Suprapubic skin (tissue), 4 donors: ENCODE data around the gene NKX2-1. TPM values are rescaled to one million over a fixed set of nuclear protein-coding genes. Genes with fewer than 3 reads are reported as not detected.

ENCODE experiments used
- DNase-seq, 2 donors: peaks; one replicate each; pipeline ENCODE4 v3.0.0-alpha.2; 2019; ENCODE audit warnings: low spot score in 2 of 2
- H3K27ac ChIP-seq: fragments of 200-600 bp; sonication (generic); one replicate; pipeline ENCODE4 v1.5.1; 2019
- H3K27me3 ChIP-seq: fragments of 200-600 bp; sonication (generic); one replicate; pipeline ENCODE4 v1.5.1; 2019
- H3K36me3 ChIP-seq: fragments of 200-600 bp; sonication (generic); one replicate; pipeline ENCODE4 v1.5.1; 2019
- H3K4me1 ChIP-seq: fragments of 200-600 bp; sonication (generic); one replicate; pipeline ENCODE4 v1.5.1; 2019
- H3K4me3 ChIP-seq: fragments of 200-600 bp; sonication (generic); one replicate; pipeline ENCODE4 v1.5.1; 2019; ENCODE audit warnings: mild to moderate bottlenecking
- H3K9me3 ChIP-seq: fragments of 200-600 bp; sonication (generic); one replicate; pipeline ENCODE4 v1.5.1; 2019
- EP300 ChIP-seq: sonication (generic); formaldehyde crosslinking; IDR thresholded peaks from one replicate; pipeline ENCODE4 v1.6.1; 2017; ENCODE audit warnings: antibody characterized with exemption
- POLR2A ChIP-seq, 2 donors: fragments of 450-650 bp; IDR thresholded peaks; one replicate each; pipeline ENCODE4 v1.6.1; 2017; ENCODE audit warnings: antibody characterized with exemption in 2 of 2, mild to moderate bottlenecking in 2 of 2, moderate library complexity in 2 of 2
- POLR2AphosphoS5 ChIP-seq, 3 donors: sonication (generic); formaldehyde crosslinking; IDR thresholded peaks; one replicate each; pipeline ENCODE4 v1.6.1; 2017; ENCODE audit warnings: antibody characterized with exemption in 3 of 3
- WGBS: methylation state at CpG from one replicate; pipeline ENCODE4 v1.1.5; 2018; 5-methylcytosine and 5-hydroxymethylcytosine counted together
- total RNA-seq, 4 donors: library from RNA; depleted of rRNA; stranded (reverse); fragments of >200 nt; gene quantifications; one replicate each; pipeline ENCODE4 v1.1.0, GENCODE V29; 2016
- TF ChIP-seq, protein P1 (sequence below), 2 donors: fragments of 200-600 bp in 1 of 2; fragments of 450-650 bp in 1 of 2; sonication (generic) in 1 of 2; IDR thresholded peaks; one replicate each; pipeline ENCODE4 v1.5.1; 2016 to 2019; ENCODE audit warnings: antibody characterized with exemption in 2 of 2, mild to moderate bottlenecking in 1 of 2, moderate library complexity in 1 of 2

The NKX2-1 gene
- total RNA-seq, 4 donors from 2014 or later = not detected

DNA sequence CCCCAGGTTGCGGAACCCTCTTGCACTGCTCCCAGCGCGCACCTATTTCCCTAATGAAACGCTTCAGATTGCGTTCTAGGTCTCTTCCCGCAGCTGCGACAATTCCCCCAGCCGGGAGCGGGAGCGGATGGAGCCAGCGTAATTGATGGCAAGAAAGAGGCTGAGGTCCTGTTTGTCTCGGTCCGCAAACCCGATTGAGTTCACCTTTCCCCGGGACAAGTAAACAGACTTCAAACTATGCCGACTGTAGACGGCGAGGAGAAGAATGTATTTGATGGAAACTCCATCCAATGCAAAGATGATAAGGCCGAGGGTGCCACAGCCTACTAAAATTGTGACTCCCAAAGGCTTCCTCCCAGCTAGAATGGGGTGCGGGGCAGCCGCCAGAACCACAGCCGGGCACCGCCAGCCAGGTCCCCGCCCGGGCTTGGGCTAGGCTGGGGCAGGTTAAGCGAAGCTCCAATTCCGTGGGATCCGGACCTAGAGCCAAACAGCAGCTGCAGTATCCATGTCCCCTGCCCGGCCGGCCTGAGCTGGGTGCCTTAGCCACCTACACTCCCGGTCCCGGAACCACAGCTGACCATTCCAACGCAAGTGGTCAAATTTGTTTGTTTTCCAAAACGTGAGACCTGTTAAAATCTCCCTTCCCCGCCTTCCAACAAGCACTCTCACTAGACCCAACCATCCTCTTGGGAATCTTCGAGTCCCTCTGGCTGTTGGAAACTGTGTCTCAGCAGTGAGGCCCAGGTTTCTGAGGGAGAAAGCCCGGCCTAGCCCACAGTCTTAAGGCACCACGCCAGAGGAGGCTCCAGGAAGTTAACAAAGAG lies 5.5 kb downstream of the NKX2-1 start:
- H3K9me3 ChIP-seq = no peaks in the 10 kb centered on the region
- peaks cover 23% of the 10 kb centered on the region for H3K4me1 ChIP-seq
- H3K27me3 ChIP-seq = peaks cover 99% of the 10 kb centered on the region
- WGBS = 4% methylated on average over 22 of the region's 38 CpGs
- H3K36me3 ChIP-seq = no peaks in the 10 kb centered on the region
- no peak for TF ChIP-seq EP300
- TF ChIP-seq, protein P1, sequence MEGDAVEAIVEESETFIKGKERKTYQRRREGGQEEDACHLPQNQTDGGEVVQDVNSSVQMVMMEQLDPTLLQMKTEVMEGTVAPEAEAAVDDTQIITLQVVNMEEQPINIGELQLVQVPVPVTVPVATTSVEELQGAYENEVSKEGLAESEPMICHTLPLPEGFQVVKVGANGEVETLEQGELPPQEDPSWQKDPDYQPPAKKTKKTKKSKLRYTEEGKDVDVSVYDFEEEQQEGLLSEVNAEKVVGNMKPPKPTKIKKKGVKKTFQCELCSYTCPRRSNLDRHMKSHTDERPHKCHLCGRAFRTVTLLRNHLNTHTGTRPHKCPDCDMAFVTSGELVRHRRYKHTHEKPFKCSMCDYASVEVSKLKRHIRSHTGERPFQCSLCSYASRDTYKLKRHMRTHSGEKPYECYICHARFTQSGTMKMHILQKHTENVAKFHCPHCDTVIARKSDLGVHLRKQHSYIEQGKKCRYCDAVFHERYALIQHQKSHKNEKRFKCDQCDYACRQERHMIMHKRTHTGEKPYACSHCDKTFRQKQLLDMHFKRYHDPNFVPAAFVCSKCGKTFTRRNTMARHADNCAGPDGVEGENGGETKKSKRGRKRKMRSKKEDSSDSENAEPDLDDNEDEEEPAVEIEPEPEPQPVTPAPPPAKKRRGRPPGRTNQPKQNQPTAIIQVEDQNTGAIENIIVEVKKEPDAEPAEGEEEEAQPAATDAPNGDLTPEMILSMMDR (IDR thresholded peaks at IDR 0.05) = no peak
- TF ChIP-seq POLR2A (IDR thresholded peaks at IDR 0.05) = no peak
- TF ChIP-seq POLR2AphosphoS5 (IDR thresholded peaks at IDR 0.05) = no peak
- no peak for DNase-seq
- H3K4me3 ChIP-seq = no peak overlapping the region
- H3K27ac ChIP-seq = no peak overlapping the region

DNA sequence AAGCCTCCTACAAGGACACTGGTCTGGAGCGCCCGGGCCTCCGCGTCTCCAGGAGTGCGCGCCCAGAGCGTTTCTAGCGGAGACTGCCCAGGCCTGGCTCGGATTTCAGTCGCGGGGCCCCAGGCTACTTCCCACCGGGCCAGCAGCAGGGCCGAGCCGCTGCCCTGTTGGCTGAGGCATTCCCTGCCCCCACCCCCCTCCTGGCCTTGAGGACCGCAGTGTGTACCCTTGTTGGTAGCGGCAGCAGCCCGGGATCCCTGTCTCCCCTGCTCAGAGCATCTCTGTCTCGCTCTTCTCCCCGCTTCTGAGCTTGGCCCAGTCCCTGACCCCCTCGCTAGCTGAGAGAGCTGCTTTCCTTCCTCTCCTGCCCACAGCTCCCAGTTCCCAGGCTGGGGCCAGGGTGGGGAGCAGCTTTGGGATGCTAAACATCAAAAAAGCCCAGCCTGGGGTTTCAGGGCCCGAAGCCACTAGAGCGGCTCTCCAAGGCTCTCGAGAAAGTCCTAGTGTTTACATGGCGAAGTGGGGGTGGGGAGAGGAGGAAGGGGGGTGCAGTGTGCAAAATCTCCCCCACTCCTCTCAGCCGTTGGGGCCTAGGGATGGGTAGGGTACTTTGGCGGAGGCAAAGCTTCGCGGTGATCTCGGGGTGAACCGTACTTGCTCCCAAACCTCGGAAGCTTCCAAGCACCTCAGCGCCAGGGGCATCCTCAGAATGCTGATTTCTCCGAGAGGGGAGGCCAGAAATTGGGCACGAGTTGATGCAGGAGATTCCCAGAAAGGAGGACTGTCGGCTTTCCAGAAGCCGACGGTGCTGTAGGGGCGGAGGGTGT lies 6.4 kb downstream of the NKX2-1 start:
- no peaks in the 10 kb centered on the region for H3K9me3 ChIP-seq
- H3K4me3 ChIP-seq = no peak overlapping the region
- H3K4me1 ChIP-seq = peaks cover 15% of the 10 kb centered on the region
- WGBS = 3% methylated on average over 32 of the region's 38 CpGs
- no peak for DNase-seq
- no peak overlapping the region for H3K27ac ChIP-seq
- H3K27me3 ChIP-seq = peaks cover 99% of the 10 kb centered on the region
- TF ChIP-seq POLR2A (IDR thresholded peaks at IDR 0.05) (no peak), POLR2AphosphoS5 (IDR thresholded peaks at IDR 0.05) (no peak), EP300 (no peak)
- TF ChIP-seq, protein P1 (IDR thresholded peaks at IDR 0.05) = no peak
- no peaks in the 10 kb centered on the region for H3K36me3 ChIP-seq

DNA sequence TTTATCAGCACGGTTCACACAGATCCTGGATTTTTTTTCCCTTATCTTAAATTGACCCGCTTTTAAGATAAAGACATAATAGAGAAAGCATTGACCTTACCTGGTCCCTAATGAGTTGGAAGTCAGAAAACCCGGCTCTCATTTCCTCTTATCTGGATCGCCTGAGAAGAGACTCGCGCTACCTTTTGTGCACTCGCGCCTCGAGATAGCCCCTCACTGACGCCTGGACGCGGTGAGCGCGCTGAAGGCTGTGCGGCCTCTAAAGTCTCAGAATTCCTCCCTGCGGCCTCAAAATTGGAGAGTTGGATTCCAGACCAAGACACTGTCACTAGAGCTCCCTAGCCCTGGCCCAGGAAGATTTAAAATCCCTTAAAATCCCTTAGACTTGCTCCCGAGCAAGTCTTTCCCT lies 7.0 kb downstream of the NKX2-1 start:
- Histone ChIP-seq H3K4me1 (peaks cover 13% of the 10 kb centered on the region), H3K4me3 (no peak overlapping the region), H3K36me3 (no peaks in the 10 kb centered on the region), H3K9me3 (no peaks in the 10 kb centered on the region), H3K27ac (no peak overlapping the region), H3K27me3 (peaks cover 99% of the 10 kb centered on the region)
- WGBS = 7% methylated on average over 16 of the region's 17 CpGs
- no peak for DNase-seq
- TF ChIP-seq POLR2AphosphoS5 (IDR thresholded peaks at IDR 0.05) = no peak
- no peak for TF ChIP-seq POLR2A (IDR thresholded peaks at IDR 0.05)
- TF ChIP-seq EP300 = no peak

DNA sequence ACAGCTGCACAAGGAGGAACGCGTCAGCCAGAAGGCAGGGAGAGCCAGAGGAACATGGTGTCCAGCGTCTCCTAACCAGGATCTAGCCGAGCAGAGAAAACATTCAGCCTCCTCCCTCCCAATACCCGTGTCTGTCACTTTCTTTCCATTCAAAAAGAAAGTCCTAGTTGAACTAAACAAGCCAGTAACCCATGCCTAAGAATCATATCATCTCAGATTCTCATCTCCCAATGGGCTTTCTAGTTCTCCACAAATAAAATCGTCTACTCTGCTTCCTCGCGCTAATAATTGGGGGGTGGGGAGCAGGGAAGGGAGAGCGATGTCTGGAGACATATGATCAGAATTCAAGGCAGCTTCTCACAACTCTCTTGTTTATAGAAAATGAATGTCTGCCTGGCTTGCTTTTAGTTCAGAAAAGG lies 7.4 kb downstream of the NKX2-1 start:
- Histone ChIP-seq H3K27me3 (peaks cover 99% of the 10 kb centered on the region), H3K36me3 (no peaks in the 10 kb centered on the region), H3K4me1 (peaks cover 11% of the 10 kb centered on the region), H3K9me3 (no peaks in the 10 kb centered on the region), H3K4me3 (no peak overlapping the region), H3K27ac (no peak overlapping the region)
- TF ChIP-seq POLR2A (IDR thresholded peaks at IDR 0.05) (no peak), EP300 (no peak), POLR2AphosphoS5 (IDR thresholded peaks at IDR 0.05) (no peak)
- TF ChIP-seq, protein P1 (IDR thresholded peaks at IDR 0.05) = no peak
- 7% methylated on average over 9 of the region's 9 CpGs for WGBS
- no peak for DNase-seq

DNA sequence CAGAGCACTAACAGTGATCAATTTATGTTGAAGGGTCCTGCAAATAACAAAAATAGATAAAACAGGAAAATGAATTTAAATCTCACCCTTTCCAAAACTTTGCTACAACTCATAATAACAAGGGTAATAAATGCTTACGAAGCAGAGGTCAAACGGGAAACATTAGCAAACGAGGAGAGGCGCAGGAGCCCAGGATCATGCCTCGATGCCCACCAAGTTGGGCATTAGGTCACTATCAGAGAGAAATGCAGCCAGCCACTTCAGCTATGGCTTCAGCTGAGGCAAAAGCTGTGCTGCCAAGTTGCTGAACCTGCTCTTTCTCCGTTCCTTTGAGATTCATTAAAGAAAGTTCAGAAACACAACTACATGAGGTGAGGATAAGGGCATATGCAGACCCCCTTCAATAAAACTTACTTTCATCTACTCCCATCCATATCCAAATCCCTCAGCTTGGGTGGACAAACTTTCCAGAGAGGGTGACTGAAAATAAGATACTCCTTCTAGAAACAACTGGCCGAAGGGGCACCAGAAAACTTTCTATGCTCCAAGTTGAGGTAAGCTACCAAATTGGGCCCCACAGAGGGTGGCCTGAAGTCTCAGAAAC lies 7.9 kb downstream of the NKX2-1 start:
- no peak for DNase-seq
- Histone ChIP-seq H3K4me3 (no peak overlapping the region), H3K36me3 (no peaks in the 10 kb centered on the region), H3K4me1 (peaks cover 6% of the 10 kb centered on the region), H3K27ac (no peak overlapping the region), H3K27me3 (peaks cover 99% of the 10 kb centered on the region), H3K9me3 (no peaks in the 10 kb centered on the region)
- TF ChIP-seq POLR2A (IDR thresholded peaks at IDR 0.05) (no peak), EP300 (no peak), POLR2AphosphoS5 (IDR thresholded peaks at IDR 0.05) (no peak)
- TF ChIP-seq, protein P1 (IDR thresholded peaks at IDR 0.05) = no peak
- 14% methylated on average over 7 of the region's 7 CpGs for WGBS
